ENCODE results near the gene NFIX.
A peak's percentile ranks its signal among the peaks of the same experiment; 100 is the strongest.

NFIX gene

GRCh38 chr19:13115936-13116281, 120.6 kb downstream of the NFIX start:
- no peak for DNase-seq

DNA sequence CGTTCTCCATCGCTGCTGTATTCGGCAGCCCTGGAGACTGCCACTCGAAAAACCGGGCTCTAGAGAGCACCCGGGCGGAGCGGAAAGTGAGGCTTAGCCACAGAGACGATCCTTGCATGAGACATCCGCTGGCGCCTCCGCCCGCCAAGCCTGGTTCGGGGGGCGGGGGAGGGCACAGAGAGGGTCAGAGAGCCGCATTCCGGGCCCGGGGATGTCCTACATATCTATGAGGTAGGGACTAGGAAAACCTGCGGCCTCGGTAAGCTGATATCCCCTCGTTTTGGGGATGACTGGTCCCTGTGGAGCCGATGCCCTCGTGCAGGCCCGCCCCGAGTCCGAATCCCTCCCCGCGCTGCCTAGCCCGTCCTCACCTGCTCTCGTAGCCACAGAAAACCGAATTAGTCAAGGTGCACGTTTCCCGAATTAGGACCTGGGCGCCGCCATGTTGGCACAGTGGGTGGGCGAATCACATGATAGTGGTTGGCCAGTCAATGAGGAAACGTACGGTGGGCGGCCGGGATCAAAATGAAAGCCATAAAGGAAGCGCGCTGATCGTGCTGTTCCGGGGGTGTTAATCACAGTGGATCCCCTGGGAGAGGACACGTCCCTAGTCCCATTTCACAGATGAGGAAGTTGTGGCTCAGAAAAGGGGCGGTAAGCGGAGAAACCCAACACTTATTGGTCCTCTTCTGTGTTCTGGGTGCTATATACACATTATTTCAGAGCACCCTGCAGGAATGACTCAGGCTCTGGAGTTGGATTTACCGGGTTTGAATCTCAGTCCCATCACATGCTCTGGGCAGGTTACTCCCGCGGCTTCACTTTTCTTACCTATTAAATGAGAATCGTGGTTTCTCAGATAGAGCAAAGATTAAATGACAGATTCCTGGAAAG, 121.3 kb downstream of the NFIX start, which contains the start of gene TRMT1:
Gene TRMT1, minus strand, starts transcription at position 459 of the 894 bp plus-strand sequence. Its CDS starts 341 bp downstream, at position 118.
- peak; percentile 74 to 77 (median 75) for DNase-seq

- DNase-seq: no peak
These were observed 122.0 kb downstream of the NFIX start for GRCh38 chr19:13117176-13117771.

DNA sequence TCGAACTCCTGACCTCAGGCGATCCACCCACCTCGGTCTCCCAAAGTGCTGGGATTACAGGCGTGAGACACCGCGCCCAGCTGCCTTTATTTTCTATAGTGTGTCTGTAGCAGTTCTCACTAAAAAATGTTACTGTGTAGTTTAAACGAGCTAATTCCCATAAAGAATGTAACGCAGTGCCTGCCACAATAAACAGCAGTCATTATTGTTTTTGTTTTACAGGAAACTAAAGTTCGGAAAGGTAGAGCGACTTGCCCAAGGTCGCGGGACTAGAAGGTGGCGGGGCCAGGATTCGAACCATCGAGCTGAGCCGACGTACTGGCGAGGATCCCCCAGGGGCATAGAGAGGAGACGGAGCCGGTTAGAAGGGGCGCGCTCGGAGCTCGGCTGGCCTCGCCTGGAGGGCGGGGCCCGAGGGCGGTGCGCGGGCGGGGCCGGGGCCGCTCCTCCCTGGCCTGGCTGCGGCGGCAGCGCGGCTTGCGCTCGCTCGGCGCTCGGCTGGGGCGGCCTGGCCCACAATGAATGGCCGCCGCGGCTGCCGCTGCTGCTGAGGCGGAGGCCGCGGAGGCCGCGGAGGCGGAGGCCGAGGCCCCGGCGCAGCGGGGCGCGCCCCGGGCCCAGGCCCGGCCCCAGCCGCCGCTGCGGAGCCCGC, 122.6 kb downstream of the NFIX start, which contains the start of gene NACC1:
Gene NACC1, plus strand, starts transcription at position 493 of the 652 bp plus-strand sequence. CDS start 16,944 bp downstream, outside the sequence.
- peak; percentile 67 to 91 (median 70) for DNase-seq

DNA sequence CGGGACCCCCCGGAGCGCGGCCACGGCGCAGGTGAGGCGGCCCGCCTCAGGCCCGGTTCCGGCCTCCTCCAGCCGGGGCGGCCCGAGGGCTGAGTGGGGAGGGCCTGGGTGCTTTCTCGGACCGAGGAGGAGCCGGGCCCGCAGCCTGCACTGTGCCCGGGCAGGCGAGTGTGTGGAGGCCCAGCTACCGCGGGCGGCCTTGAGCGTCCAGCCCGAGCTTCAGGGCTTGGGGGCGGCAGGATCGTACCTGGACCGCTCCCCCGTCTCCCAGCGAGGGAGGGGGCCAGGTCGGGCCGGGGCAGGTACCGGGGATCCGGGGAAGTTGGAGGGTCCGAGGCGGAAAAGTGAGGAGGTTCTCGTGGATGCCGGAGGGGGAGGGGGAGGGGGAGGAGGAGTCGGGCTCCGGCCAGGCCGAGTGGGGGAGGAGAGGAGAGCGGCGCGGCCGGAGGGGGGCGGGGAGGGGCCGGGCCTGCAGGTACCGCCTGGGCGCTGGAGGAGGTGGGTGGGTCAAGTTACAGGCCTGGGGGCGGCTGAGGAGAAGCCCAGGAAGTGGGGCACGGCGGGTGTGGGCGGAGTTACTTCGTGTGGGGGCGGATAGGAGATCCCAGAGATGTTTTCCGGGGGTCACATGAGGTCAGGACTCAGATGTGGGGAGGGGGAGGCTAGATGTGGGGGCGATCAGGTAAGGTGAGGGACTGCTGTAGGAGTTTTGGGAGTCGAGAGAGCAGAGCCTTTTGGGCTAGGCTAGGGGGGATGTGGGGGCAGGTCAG, 123.3 kb downstream of the NFIX start:
- DNase-seq: no peak

DNA sequence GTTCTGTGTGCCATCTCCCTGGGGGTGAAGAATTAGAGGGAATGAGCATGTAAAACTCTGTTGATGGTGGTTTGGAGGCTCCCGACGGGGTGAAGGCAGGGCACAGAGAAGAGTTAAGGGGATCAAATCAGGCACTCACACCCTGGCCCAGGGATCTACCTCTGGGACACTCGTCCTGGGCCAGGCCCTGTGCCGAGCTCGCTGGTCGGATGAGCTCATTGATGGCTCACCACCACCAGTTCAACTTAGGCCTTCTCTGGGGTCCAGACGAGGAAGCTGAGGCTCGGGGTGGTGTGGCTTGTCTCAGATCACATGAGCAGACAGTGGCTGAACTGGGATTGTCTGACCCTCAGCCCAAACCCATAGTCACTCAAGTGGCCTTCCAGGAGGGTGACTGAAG, 124.4 kb downstream of the NFIX start:
- DNase-seq: no peak

GRCh38 chr19:13120031-13120430, 124.8 kb downstream of the NFIX start:
- no peak for DNase-seq

GRCh38 chr19:13120817-13121216, 125.5 kb downstream of the NFIX start:
- DNase-seq: no peak

GRCh38 chr19:13121551-13122274, 126.4 kb downstream of the NFIX start:
- DNase-seq: no peak

GRCh38 chr19:13122275-13122878, 127.1 kb downstream of the NFIX start:
- no peak for DNase-seq

GRCh38 chr19:13122980-13123957, 128.0 kb downstream of the NFIX start:
- DNase-seq: no peak

- DNase-seq: no peak
These were observed 131.8 kb downstream of the NFIX start for GRCh38 chr19:13127051-13127450.

- no peak for DNase-seq
These were observed 132.7 kb downstream of the NFIX start for GRCh38 chr19:13127811-13128575.

GRCh38 chr19:13128583-13128982, 133.3 kb downstream of the NFIX start:
- DNase-seq: no peak

GRCh38 chr19:13129384-13129783, 134.1 kb downstream of the NFIX start:
- no peak for DNase-seq

DNA sequence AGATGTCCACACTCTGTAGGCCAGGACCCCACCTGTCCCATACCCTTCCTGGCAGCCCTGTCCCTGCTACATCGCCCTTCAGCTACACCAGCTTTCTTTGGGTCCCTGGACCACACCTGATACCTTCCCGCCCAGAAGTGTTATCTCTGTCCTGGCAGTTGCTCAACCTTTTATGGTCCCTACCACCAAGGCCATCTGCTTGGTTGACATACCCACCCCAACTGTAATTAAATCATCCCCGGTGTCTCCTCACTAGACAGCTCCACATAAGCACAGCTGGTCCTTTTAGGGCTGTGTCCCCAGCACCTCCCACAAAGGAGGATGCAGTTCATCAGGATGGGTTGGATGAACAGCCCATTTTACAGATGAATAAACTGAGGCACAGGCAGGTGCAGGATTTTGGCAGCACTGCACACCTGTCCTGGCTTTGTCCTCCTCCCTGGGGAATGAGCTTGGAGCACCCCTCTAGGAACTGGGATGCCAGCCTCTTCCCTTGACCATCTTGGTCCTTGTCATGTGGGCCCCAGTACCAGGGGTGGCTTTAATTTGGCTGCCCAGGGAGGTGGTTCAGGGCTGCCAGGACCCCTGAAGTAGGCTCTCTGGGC, 135.7 kb downstream of the NFIX start:
- no peak for DNase-seq

DNA sequence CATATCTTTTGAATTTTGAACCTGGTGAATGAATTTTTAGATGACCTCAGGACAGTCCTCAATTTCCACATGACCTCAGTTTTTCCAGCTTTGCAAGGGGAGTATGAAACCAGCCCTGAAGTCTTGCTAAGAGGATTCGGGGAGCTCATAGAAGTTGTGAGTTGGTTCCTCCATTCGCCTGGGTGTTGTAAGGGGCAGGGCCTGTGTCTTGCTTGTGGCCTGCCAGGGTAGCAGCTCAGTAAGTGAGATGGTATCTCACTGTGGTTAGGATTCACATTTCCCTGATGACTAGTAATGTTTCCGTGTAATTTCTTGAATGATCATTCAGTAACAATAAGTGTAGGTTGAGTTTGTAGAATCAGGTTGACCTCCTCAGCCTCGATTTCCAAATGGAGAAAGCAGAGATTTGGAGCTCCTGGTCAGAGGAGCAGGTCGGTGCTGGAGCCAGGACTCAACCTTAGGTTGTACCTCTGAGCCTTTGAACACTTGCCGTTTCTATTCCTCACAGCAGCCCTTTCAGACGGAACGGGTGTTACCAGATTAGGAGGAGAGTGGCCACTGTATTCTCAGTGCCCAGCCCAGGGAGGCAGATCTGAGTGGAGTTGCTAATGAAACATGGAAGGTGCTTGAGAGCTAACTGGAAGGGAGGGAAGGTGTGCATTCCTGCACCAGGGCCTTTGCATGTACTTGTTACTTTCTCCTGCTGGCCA, 137.4 kb downstream of the NFIX start:
- no peak for DNase-seq

- DNase-seq: no peak
These were observed 138.1 kb downstream of the NFIX start for GRCh38 chr19:13133241-13133870.
